Left lung (tissue), 10 donors: ENCODE measurements around the gene DPH2. TPM values are rescaled to one million over a fixed set of nuclear protein-coding genes. Genes with fewer than 3 reads are reported as not detected.

ENCODE experiments used
- ATAC-seq: fragments of 200-7000 bp; cut with Tn5 transposase; one replicate; pipeline ENCODE4 v1.9.1; 2020; ENCODE audit warnings: moderate library complexity
- DNase-seq, 4 donors: peaks; one replicate each; pipeline ENCODE4 v3.0.0-alpha.2; 2013 to 2020
- H3K27ac ChIP-seq, 2 donors: fragments of 200-600 bp; sonication (generic) in 1 of 2; one replicate each; pipeline versions ENCODE4 v1.5.0 to v1.8.0; 2020 to 2021
- H3K27me3 ChIP-seq, 2 donors: fragments of 200-600 bp; sonication (generic) in 1 of 2; one replicate each; pipeline versions ENCODE4 v1.5.0 to v1.8.0; 2020 to 2021
- H3K36me3 ChIP-seq, 2 donors: fragments of 200-600 bp; sonication (generic) in 1 of 2; one replicate each; pipeline versions ENCODE4 v1.5.0 to v1.8.0; 2020 to 2021
- H3K4me1 ChIP-seq, 2 donors: fragments of 200-600 bp; one replicate each; pipeline ENCODE4 v1.8.0; 2021
- H3K4me3 ChIP-seq, 2 donors: fragments of 200-600 bp; sonication (generic) in 1 of 2; one replicate each; pipeline versions ENCODE4 v1.5.0 to v1.8.0; 2020 to 2021; ENCODE audit warnings: mild to moderate bottlenecking in 1 of 2
- H3K9me3 ChIP-seq, 2 donors: fragments of 200-600 bp; sonication (generic) in 1 of 2; one replicate each; pipeline versions ENCODE4 v1.5.0 to v1.8.0; 2020 to 2021
- intact Hi-C, 2 donors: fragments of 100-400 bp; cut with DNase I; formaldehyde crosslinking; loops; one replicate each; pipeline versions ENCODE4 v1.11.2 to v1.14.2; 2022
- polyA plus RNA-seq, 6 donors: library from polyadenylated mRNA; unstranded; fragments of 120-200 nt; gene quantifications; one replicate each; pipeline ENCODE4 v1.2.1, GENCODE V29; 2013; ENCODE audit not compliant: insufficient read length in 6 of 6
- total RNA-seq, 2 donors: library from RNA; stranded (reverse); fragmentation: NEBNext Ultra II Directional; extraction: Animal tissue kit (Norgen Biotek cat#: 25700); gene quantifications; one replicate each; pipeline ENCODE4 v1.2.1, GENCODE V29; 2021
- TF ChIP-seq, protein P1 (sequence below), 2 donors: fragments of 200-600 bp; sonication (generic) in 1 of 2; IDR thresholded peaks; one replicate each; pipeline versions ENCODE4 v1.5.0 to v1.8.0; 2021; ENCODE audit warnings: antibody characterized with exemption in 2 of 2
- donor health status: DM: no; HTN: yes; CAD: no.
- donor health status: DM: no; HTN: no; CAD: no.

The DPH2 gene
- total and polyA plus RNA-seq, 8 donors, result 13.5 to 24.8 (median 18.9) TPM

GRCh38 chr1:44012404-44012803 is 42.6 kb downstream of the DPH2 start:
- TF ChIP-seq, protein P1, sequence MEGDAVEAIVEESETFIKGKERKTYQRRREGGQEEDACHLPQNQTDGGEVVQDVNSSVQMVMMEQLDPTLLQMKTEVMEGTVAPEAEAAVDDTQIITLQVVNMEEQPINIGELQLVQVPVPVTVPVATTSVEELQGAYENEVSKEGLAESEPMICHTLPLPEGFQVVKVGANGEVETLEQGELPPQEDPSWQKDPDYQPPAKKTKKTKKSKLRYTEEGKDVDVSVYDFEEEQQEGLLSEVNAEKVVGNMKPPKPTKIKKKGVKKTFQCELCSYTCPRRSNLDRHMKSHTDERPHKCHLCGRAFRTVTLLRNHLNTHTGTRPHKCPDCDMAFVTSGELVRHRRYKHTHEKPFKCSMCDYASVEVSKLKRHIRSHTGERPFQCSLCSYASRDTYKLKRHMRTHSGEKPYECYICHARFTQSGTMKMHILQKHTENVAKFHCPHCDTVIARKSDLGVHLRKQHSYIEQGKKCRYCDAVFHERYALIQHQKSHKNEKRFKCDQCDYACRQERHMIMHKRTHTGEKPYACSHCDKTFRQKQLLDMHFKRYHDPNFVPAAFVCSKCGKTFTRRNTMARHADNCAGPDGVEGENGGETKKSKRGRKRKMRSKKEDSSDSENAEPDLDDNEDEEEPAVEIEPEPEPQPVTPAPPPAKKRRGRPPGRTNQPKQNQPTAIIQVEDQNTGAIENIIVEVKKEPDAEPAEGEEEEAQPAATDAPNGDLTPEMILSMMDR (IDR thresholded peaks at IDR 0.05), result no peak
- Histone ChIP-seq H3K36me3 (no peaks in the 10 kb centered on the region), H3K9me3 (no peaks in the 10 kb centered on the region), H3K4me1 (no peaks in the 10 kb centered on the region), H3K4me3 (no peak overlapping the region), H3K27ac (no peak overlapping the region), H3K27me3 (no peaks in the 10 kb centered on the region)
- DNase-seq (no peak), ATAC-seq (no peak)
- intact Hi-C loops, result no loop called here

DNA sequence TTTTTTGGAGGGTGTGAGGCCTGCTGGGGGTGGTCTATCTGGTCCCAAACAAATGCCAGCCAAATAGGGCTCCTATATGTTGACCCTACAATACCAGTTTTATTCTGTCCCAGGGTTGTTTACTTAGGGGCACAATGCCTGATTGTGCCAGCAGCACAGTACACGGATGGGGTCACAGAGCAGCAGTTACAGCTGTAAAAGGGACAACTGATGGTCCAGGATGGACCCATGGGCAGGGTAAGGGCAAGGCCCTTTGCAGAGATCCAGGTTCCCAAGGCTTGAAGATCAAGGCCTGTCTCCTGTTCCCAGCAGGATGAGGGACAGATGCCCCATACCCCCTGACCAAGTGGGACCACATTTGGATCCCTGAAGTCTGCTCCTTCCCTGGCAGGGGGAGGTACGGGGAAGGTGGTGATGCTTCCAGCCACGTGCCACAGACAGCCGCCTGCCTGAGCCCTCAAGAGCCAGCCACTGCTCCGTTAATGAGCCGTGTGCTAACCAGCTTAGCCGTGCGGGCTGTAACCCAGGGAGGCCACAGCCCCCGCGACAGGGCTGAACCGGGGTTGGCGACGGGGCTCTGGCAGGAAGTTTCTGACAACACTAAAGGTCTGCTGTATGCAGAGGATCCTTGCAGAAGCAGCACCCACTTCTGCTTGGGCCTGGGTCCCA is 43.3 kb downstream of the DPH2 start:
- Histone ChIP-seq H3K27me3 (no peaks in the 10 kb centered on the region), H3K9me3 (no peaks in the 10 kb centered on the region), H3K4me3 (no peak overlapping the region), H3K36me3 (no peaks in the 10 kb centered on the region), H3K27ac (no peak overlapping the region), H3K4me1 (no peaks in the 10 kb centered on the region)
- DNase-seq (no peak), ATAC-seq (no peak)
- intact Hi-C loops, result no loop called here
- TF ChIP-seq, protein P1 (IDR thresholded peaks at IDR 0.05), result no peak

GRCh38 chr1:44013949-44014348 is 44.1 kb downstream of the DPH2 start:
- Histone ChIP-seq H3K27me3 (no peaks in the 10 kb centered on the region), H3K27ac (no peak overlapping the region), H3K4me3 (no peak overlapping the region), H3K9me3 (no peaks in the 10 kb centered on the region), H3K4me1 (no peaks in the 10 kb centered on the region), H3K36me3 (no peaks in the 10 kb centered on the region)
- intact Hi-C loops, result no loop called here
- no peak for DNase-seq
- TF ChIP-seq, protein P1 (IDR thresholded peaks at IDR 0.05), result no peak
- no peak for ATAC-seq

- Histone ChIP-seq H3K36me3 (no peaks in the 10 kb centered on the region), H3K4me1 (no peaks in the 10 kb centered on the region), H3K9me3 (no peaks in the 10 kb centered on the region), H3K27me3 (no peaks in the 10 kb centered on the region), H3K4me3 (no peak overlapping the region), H3K27ac (no peak overlapping the region)
- no peak for DNase-seq
- no peak for ATAC-seq
- intact Hi-C loops, result no loop called here
- TF ChIP-seq, protein P1 (IDR thresholded peaks at IDR 0.05), result no peak
These were observed 44.7 kb downstream of the DPH2 start for GRCh38 chr1:44014365-44015104.

DNA sequence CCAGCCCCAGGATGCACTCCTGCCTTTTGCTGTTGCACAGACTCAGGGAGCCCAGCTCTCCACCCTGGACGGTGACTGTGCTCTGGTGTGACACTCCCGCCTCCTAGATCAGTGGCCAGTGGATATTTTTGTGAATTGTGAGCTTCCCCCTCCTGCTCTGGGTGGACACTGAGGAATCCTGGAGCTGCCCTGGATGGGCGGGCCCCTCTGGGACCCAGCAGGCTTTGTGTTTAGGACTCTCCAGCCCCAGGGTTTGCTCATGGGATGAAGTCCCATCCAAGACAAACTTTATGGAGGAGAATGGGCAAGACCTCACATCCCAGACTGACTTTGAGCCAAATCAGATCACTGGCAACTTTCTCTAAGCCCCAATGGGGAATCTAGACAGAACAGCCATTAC is 45.4 kb downstream of the DPH2 start:
- intact Hi-C loops, result no loop called here
- TF ChIP-seq, protein P1 (IDR thresholded peaks at IDR 0.05), result no peak
- no peaks in the 10 kb centered on the region for H3K36me3 ChIP-seq
- no peak overlapping the region for H3K4me3 ChIP-seq
- DNase-seq, result no peak
- H3K27ac ChIP-seq, result no peak overlapping the region
- no peaks in the 10 kb centered on the region for H3K4me1 ChIP-seq
- H3K27me3 ChIP-seq, result no peaks in the 10 kb centered on the region
- no peaks in the 10 kb centered on the region for H3K9me3 ChIP-seq
- no peak for ATAC-seq
